SJCRH30 (cell line): ENCODE data around the gene RAB15. TPM values are rescaled to one million over a fixed set of nuclear protein-coding genes. Genes with fewer than 3 reads are reported as not detected.

Experiments used
- DNase-seq, 2 experiments: peaks; one replicate each; pipeline ENCODE4 v3.0.0-alpha.2; 2015 to 2020
- H3K27ac ChIP-seq: fragments of 250-450 bp; sonication (Bioruptor Pico); 2 replicates; pipeline ENCODE4 v1.5.1; 2020; ENCODE audit warnings: mild to moderate bottlenecking, moderate library complexity
- H3K27me3 ChIP-seq: fragments of 250-450 bp; sonication (Bioruptor Pico); 2 replicates; pipeline ENCODE4 v1.5.1; 2020; ENCODE audit warnings: mild to moderate bottlenecking, moderate library complexity
- H3K36me3 ChIP-seq: fragments of 250-450 bp; sonication (Bioruptor Pico); 2 replicates; pipeline ENCODE4 v1.5.1; 2020; ENCODE audit warnings: mild to moderate bottlenecking, moderate library complexity
- H3K4me1 ChIP-seq: fragments of 250-450 bp; sonication (Bioruptor Pico); 2 replicates; pipeline ENCODE4 v1.5.1; 2020; ENCODE audit warnings: mild to moderate bottlenecking, moderate library complexity
- H3K4me3 ChIP-seq: fragments of 250-450 bp; sonication (Bioruptor Pico); 2 replicates; pipeline ENCODE4 v1.5.1; 2020; ENCODE audit warnings: mild to moderate bottlenecking, moderate library complexity
- H3K9me3 ChIP-seq: fragments of 250-450 bp; sonication (Bioruptor Pico); replicated peaks from 2 replicates; pipeline ENCODE4 v1.5.1; 2020; ENCODE audit warnings: mild to moderate bottlenecking, moderate library complexity
- total RNA-seq: library from RNA; depleted of rRNA; stranded (reverse); fragments of >200 nt; shearing (Covaris generic); gene quantifications from 2 replicates; pipeline ENCODE4 v1.2.3, GENCODE V29; 2014; rRNA removed

The RAB15 gene
- total RNA-seq, 1 experiment from 2014 or later, result 21.6 TPM

GRCh38 chr14:64906022-64906421, 66.1 kb downstream of the RAB15 start:
- Histone ChIP-seq H3K4me3 (no peak overlapping the region), H3K9me3 (no peaks in the 10 kb centered on the region), H3K27ac (no peak overlapping the region), H3K36me3 (no peaks in the 10 kb centered on the region), H3K27me3 (0 out of 2 replicates have a peak, but pooled peaks cover 3% of the 10 kb centered on the region), H3K4me1 (no peaks in the 10 kb centered on the region)
- no peak for DNase-seq

GRCh38 chr14:64899958-64900357, 72.2 kb downstream of the RAB15 start:
- no peaks in the 10 kb centered on the region for H3K4me1 ChIP-seq
- H3K27me3 ChIP-seq, result no peaks in the 10 kb centered on the region
- no peaks in the 10 kb centered on the region for H3K36me3 ChIP-seq
- H3K4me3 ChIP-seq, result no peak overlapping the region
- no peaks in the 10 kb centered on the region for H3K9me3 ChIP-seq
- H3K27ac ChIP-seq, result no peak overlapping the region
- DNase-seq, result no peak

Other genes starting within 250 kb of the RAB15 start
- 1.4 TPM in 2 replicates for gene SPTB, start 92.4 kb downstream of the RAB15 start, total RNA-seq
- gene CHURC1, start 57.9 kb downstream of the RAB15 start, total RNA-seq, result 33.1 and 33.3 TPM in 2 replicates
- not detected in 2 replicates for gene GPX2, start 29.6 kb downstream of the RAB15 start, total RNA-seq
- 14.2 and 14.4 TPM in 2 replicates for gene FNTB, start 14.6 kb upstream of the RAB15 start, total RNA-seq
- 37.4 and 41.8 TPM in 2 replicates for gene MAX, start 130.2 kb upstream of the RAB15 start, total RNA-seq